ENCODE results near the gene ATP8B4. TPM values are rescaled to one million over a fixed set of nuclear protein-coding genes. Genes with fewer than 3 reads are reported as not detected.
A peak's percentile ranks its signal among the peaks of the same experiment; 100 is the strongest.

The ATP8B4 gene
- total and polyA plus RNA-seq, 7 donors = 1.2 to 11.1 (median 4.9) TPM

- intact Hi-C loops (cut with DNase I) = no loop called here
Measured at GRCh38 chr15:49824775-49825099, 294.3 kb downstream of the ATP8B4 start.

GRCh38 chr15:49823987-49824774 is 294.9 kb downstream of the ATP8B4 start:
- H3K27ac ChIP-seq = no peak overlapping the region
- no peaks in the 10 kb centered on the region for H3K27me3 ChIP-seq
- DNase-seq = no peak
- H3K36me3 ChIP-seq = no peaks in the 10 kb centered on the region
- TF ChIP-seq EP300 (IDR thresholded peaks at IDR 0.05) = no peak
- no peak for TF ChIP-seq POLR2A (IDR thresholded peaks at IDR 0.05)
- TF ChIP-seq POLR2AphosphoS5 (IDR thresholded peaks at IDR 0.05) = no peak
- TF ChIP-seq CTCF (IDR thresholded peaks at IDR 0.05) = no peak
- 20 to 63% methylated on average over 5 of the region's 5 CpGs for WGBS, 2 donors
- no peaks in the 10 kb centered on the region for H3K4me1 ChIP-seq
- intact Hi-C loops (cut with DNase I) = no loop called here
- no peaks in the 10 kb centered on the region for H3K9me3 ChIP-seq
- no peak overlapping the region for H3K4me3 ChIP-seq

More at GRCh38 chr15:49824775-49825099, 294.3 kb downstream of the ATP8B4 start:
- H3K27me3 ChIP-seq = no peaks in the 10 kb centered on the region
- H3K36me3 ChIP-seq = no peaks in the 10 kb centered on the region
- DNase-seq = no peak
- no peak overlapping the region for H3K27ac ChIP-seq
- H3K9me3 ChIP-seq = no peaks in the 10 kb centered on the region
- H3K4me3 ChIP-seq = no peak overlapping the region
- no peak for TF ChIP-seq CTCF (IDR thresholded peaks at IDR 0.05)
- TF ChIP-seq POLR2A (IDR thresholded peaks at IDR 0.05) = no peak
- no peak for TF ChIP-seq POLR2AphosphoS5 (IDR thresholded peaks at IDR 0.05)
- no peak for TF ChIP-seq EP300 (IDR thresholded peaks at IDR 0.05)
- no peaks in the 10 kb centered on the region for H3K4me1 ChIP-seq

- Histone ChIP-seq H3K4me1 (peaks cover 0 to 13% (median 9%) of the 10 kb centered on the region in 4 donors), H3K27ac (no peak overlapping the region), H3K9me3 (no peaks in the 10 kb centered on the region), H3K4me3 (no peak overlapping the region), H3K27me3 (no peaks in the 10 kb centered on the region), H3K36me3 (no peaks in the 10 kb centered on the region)
- DNase-seq = no peak
- WGBS, 2 donors = 91 to 95% methylated on average over 2 of the region's 2 CpGs
- intact Hi-C loops (cut with DNase I) = no loop called here
- TF ChIP-seq EP300 (IDR thresholded peaks at IDR 0.05) = no peak
- TF ChIP-seq CTCF (IDR thresholded peaks at IDR 0.05) = no peak
- TF ChIP-seq POLR2AphosphoS5 (IDR thresholded peaks at IDR 0.05) = no peak
- no peak for TF ChIP-seq POLR2A (IDR thresholded peaks at IDR 0.05)
Measured at GRCh38 chr15:49817100-49817499, 301.9 kb downstream of the ATP8B4 start.

GRCh38 chr15:49815950-49816349 is 303.1 kb downstream of the ATP8B4 start:
- DNase-seq = no peak
- no peaks in the 10 kb centered on the region for H3K9me3 ChIP-seq
- H3K36me3 ChIP-seq = no peaks in the 10 kb centered on the region
- no peaks in the 10 kb centered on the region for H3K27me3 ChIP-seq
- H3K27ac ChIP-seq = peak overlapping the region in 1 of 4 donors; percentile 4
- 10 to 72% methylated on average over 3 of the region's 3 CpGs for WGBS, 2 donors
- H3K4me1 ChIP-seq = peaks cover 0 to 13% (median 9%) of the 10 kb centered on the region in 4 donors
- TF ChIP-seq CTCF (IDR thresholded peaks at IDR 0.05) = no peak
- peak in 1 of 4 donors; percentile 16 for TF ChIP-seq POLR2AphosphoS5 (IDR thresholded peaks at IDR 0.05)
- intact Hi-C loops (cut with DNase I) = no loop called here
- no peak overlapping the region for H3K4me3 ChIP-seq

- Histone ChIP-seq H3K36me3 (no peaks in the 10 kb centered on the region), H3K9me3 (no peaks in the 10 kb centered on the region), H3K4me1 (peaks cover 0 to 16% (median 10%) of the 10 kb centered on the region in 4 donors), H3K27me3 (no peaks in the 10 kb centered on the region), H3K4me3 (no peak overlapping the region), H3K27ac (no peak overlapping the region)
- intact Hi-C loops (cut with DNase I) = no loop called here
- no peak for DNase-seq
- TF ChIP-seq POLR2AphosphoS5 (IDR thresholded peaks at IDR 0.05) (no peak), POLR2A (IDR thresholded peaks at IDR 0.05) (no peak), CTCF (IDR thresholded peaks at IDR 0.05) (no peak), EP300 (IDR thresholded peaks at IDR 0.05) (no peak)
- 72 to 74% methylated on average over 1 of the region's 1 CpG for WGBS, 2 donors
Measured at GRCh38 chr15:49815526-49815925, 303.5 kb downstream of the ATP8B4 start.

Data from sigmoid colon (tissue), 7 donors.